GM18861 (cell line): ENCODE data around the gene RYR2.
"Not testable (repeated sequence)": the region's sequence is repeated elsewhere in the genome, so short reads cannot be mapped to it uniquely, and the experiment has no call there.

Source experiments
- ATAC-seq: cut with Tn5 transposase; IDR thresholded peaks from one replicate; pipeline ENCODE4 v1.9.1; 2021; ENCODE audit not compliant: unreplicated experiment

Gene RYR2

DNA sequence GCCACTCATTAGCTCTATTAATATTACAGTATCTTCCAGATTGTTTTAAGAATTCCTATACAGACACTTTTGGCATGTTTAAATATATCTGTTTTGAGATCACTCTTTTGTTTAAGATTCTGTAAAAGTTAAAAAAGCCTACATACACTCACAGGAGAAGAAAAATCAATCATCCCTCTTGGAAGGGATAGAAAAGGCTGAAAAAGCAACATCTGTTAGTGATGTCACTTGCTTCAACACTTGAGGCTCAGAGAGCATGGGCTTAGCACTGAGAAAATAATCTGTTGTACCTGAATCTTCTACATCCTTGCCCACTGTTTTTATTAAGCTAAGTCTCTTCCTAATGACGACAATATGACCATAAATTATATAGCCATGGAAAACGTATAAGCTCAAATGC is 721.8 kb downstream of the RYR2 start:
- no peak for ATAC-seq

DNA sequence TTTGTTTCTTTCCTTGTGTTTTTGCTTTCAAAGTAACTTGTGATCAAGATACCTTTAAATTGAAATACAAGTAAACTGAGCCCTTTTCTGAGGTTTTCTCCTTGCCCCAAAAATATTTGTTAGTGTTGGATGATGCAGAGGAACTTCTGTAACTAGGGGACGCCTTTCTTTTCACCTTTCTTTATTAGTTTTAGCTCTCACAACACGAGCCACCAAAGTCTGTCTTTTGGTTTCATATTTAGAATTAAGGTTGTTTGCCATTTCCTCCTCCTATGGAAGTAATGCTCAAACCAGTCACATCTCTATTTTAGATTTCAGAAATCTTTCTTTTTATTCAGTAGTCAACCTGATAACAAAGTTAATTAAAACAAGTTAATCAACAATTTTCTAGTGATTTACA is 727.9 kb downstream of the RYR2 start:
- ATAC-seq: no peak

- ATAC-seq: no peak
These were observed 730.0 kb downstream of the RYR2 start for GRCh38 chr1:237772009-237772408.

DNA sequence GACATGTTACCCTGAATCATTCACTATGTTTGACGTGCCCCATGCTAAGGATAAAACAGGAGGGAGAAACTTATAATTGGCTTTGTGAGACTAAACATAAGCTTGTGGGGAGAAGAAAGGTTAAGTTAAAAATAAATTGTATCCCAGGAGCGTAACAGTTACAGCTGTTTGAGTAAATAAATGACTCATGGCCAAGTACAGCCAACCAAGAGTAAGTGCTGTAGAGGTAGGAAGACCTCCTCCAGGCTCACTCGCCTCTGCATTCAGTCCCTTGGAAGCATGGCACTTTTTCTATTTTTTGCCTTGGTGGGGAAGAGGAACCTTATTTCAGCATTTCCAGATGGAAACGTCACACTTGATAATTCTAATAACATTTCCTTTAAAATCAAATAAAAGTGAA is 732.3 kb downstream of the RYR2 start:
- no peak for ATAC-seq

DNA sequence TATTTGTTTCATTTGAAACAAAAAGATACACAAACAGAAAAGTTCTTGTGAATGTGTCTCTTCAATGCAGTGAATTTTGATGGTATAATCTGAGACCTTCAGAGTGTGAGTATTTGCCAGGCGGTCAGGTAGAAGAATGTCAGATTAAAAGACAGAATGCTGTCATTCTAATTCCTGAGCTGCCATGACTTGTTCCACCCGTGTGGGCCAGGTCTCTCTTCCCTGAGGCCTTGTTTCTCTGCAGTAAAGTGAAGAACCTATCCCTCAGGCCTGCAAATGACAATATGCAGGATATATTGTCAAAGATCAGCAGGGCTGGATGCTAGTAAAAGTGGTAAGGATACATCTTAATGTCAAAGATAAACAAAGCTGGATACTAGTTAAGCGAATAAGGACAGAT is 737.4 kb downstream of the RYR2 start:
- ATAC-seq: no peak

- ATAC-seq: no peak
These were observed 744.2 kb downstream of the RYR2 start for GRCh38 chr1:237786066-237786719.

GRCh38 chr1:237788069-237788468 is 746.1 kb downstream of the RYR2 start:
- ATAC-seq: no peak

DNA sequence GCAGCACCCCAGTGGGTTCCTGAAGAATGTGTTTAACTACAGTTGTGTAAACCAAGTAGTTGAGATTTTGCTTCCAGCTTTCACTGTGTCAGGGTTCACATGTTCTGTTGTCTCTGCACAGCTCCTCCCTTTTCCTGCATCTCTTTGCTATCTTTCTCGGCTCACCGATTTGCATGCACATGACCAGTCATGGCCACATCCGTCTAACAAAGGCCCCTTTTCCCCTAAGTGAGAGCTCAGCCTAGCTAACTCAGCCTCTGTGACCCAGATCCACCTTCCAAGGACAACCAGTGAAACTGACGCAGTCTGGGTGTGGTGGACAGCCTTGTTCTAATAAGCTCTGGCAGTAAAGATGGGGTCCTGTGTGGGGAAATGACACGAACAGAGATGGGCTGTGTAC is 747.6 kb downstream of the RYR2 start:
- no peak for ATAC-seq

DNA sequence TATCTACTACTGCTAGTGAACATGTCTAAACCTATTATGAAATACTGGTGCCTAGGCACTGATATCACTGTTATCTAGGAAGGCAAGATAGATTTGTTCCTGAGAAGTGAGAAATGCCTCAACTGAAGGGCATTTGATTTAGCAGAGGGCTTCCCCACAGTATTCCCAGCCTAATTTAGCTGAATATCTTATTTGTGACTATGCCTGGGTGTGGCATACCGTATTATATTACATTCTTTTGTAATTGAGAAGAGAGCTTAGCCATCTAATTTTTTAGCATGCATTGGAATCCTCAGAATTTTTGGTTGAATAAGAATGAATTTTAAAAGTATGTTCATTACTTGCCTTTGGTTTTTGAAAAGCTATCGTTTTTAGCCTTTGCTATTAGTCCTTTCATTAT is 749.6 kb downstream of the RYR2 start:
- no peak for ATAC-seq

DNA sequence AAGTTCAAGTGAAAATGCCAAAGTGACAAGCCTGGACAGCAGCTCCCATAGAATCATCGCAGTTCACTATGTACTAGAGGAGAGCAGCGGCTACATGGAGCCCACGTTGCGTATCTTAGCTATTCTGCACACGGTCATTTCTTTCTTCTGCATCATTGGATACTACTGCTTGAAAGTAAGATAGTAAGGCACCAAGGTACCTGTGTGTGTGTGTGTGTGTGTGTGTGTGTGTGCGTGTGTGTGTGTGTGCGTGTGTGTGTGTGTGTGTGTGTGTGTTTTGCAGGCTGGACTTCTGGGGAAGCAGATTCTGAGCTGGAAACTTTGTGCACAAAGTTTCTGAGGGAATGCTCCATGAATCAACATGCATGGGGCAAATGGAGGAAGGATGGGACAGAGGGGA is 750.2 kb downstream of the RYR2 start:
- ATAC-seq: no peak

DNA sequence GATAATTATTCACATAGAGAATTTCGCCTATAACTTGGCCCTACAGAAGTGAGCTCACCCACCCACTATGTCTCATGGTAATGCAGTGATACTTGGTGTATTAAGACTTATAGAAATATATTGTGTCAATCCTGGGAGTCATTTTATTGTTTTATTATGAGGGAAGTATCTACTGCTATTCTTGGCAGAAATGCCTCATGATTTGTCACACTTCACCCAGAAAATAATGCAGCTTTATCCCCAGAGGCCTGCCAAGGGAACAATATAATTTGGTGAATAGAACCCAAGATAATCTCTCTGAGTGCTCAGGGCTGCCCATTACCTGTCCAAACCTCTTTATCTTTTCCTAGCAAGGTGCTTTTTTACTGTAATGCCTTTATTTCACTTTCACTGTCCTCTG is 750.7 kb downstream of the RYR2 start:
- no peak for ATAC-seq

- no peak for ATAC-seq
These were observed 752.1 kb downstream of the RYR2 start for GRCh38 chr1:237794071-237794470.

DNA sequence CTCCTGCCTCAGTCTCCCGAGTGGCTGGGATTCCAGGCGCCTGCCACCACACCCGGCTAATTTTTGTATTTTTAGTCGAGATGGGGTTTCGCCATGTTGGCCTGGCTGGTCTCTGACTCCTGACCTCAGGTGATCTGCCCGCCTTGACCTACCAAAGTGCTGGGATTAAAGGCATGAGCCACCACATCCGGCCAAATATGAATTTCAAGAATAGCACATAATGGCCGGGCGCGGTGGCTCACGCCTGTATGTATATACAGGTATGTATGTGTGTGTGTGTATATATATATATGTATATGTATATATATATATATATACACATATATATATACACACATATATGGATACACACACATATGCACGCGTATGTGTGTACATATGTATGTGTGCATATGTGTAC is 753.6 kb downstream of the RYR2 start:
- ATAC-seq: no peak

DNA sequence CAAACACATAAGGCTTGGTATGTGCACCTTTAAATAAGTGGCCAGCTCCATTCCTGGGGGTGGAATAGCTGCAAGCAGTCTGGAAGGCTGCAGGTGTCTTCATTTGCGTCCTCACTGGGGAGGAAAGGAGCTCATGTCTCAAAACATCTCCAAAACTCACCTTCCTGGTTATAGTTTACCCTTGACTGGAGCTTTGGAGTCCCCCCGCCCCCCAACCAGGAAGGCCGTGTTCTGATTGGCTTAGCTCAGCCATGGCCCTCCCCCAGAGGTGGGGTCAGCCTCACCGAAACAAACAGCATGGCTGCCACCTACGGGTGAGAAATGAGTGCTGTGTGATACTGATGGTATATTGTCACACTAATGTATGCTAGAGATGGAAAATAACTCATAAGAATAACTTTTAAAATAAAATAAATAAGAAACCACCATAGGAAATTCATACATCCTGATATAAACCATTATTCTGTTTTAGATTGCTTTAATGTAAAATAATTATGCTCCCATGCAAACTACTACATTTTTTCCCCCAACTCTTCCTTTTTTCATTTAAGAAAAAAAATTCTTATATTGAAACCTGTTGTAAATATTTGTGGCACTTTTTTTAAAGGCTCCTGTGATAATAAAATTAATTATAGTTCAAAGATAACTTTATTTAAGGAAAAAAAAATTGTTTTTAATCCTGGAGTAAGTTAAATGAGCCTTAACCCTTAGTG is 757.9 kb downstream of the RYR2 start:
- ATAC-seq: peak; percentile 98

DNA sequence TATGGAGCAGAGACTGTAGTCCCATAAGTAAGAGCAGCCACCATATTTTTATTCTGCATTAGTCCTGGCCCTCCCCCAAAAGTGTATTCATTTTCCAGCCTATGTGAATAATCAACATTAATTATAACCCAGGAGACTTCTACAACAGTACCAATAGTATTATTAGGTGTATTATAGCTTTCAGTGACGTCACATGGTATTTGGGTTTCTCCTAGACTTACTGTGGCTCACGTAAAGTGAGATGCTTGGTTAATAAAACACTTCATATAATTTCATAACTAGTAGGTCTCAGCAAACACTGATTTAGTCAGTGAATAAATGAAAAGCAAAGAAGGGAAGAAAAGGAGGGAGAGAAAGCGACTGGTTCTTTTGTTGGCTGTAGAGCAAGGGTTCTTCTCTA is 762.5 kb downstream of the RYR2 start:
- no peak for ATAC-seq

DNA sequence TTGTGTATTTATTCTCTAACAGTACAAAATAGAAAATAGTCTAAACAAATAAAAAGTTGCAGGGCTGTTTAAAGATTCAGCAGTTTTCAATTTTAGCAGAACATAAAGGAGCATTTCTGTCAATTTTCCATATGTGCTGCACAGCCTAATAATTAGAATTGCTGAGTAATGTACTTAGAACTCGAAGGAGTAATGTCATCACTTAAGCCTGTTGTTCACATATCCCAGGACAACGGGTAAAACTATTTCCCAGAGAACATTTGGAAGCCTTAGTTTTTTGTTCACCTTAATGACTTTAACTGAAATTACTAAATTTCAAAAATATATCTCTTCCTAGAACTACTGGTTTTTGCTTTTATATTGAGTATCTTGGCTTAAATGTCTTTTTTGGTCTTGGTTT is 767.1 kb downstream of the RYR2 start:
- ATAC-seq: no peak

DNA sequence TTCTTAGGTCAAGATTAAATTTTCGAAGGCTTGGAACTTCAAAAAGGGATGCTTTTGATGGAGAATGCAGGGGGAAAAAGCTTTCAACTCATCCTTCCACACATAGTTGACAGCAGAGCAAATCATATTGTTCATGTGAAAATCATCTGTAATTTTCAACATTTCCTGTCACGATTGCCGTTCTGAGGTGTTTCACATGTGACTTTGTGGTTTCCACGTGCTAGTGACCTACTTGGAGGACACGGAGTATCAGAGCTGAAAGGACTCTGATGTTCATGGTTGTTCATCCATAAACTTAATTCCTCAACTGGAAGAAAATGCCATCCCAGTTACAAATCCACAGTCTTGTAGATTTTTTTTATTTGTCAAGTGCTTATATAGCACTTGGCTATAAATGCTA is 769.6 kb downstream of the RYR2 start:
- ATAC-seq: no peak

GRCh38 chr1:237812061-237812460 is 770.1 kb downstream of the RYR2 start:
- ATAC-seq: no peak

DNA sequence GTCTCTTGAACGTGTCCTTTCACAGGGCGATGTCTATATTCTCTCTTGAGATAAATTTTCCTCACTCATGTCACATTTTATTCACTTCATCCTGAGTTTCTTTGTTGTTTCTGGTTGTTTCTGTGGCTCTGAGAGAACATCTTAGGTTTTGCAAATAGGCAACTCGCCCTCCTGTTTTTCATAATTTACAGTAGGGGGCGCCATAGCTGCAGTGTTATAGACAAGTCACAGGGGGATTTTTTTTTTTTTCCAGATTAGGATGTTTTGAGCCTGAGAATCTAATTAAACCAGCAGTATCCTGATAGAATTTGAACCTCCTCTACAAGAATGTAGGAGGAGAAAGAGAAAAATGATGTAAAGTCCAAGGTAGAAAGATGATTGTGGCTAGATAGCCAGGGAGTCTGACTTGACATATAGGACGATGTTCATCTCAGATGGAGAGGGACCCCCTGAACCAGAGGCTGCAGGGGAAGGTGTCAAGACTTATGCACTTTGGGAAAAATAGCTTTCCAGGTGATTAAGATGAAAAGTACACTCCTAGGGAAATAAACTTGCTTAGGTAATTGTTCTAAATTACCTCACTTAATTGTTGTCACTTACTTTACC is 772.4 kb downstream of the RYR2 start:
- ATAC-seq: no peak

DNA sequence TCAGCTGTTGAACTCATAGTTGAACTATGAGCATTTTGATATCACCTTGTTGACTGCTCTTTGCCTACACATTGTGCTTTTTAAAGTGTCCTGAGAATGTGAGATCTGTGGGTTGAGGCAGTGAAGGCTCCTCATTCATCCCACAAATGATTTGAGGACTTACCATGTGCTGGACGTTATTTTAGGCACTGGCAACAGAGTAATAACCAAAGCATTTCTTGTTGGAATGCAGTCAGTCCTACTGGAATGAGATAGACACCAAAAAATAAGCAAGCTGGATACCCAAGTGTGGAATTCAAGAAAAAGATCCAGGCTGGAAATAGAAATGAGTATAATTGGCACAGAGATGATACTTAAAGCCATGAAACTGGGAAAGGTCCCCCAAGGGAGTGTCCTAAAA is 775.3 kb downstream of the RYR2 start:
- ATAC-seq: no peak

DNA sequence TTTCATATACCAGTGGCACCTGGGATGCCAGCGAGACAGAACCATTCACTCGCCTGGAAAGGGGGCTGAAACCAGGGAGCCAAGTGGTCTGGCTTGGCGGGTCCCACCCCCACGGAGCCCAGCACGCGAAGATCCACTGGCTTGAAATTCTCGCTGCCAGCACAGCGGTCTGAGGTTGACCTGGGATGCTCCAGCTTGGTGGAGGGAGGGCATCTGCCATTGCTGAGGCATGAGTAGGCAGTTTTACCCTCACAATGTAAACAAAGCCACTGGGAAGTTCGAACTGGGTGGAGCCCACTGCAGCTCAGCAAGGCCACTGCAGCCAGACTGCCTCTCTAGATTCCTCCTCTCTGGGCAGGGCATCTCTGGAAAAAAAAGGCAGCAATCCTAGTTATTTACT is 778.6 kb downstream of the RYR2 start:
- ATAC-seq: not testable (repeated sequence)

DNA sequence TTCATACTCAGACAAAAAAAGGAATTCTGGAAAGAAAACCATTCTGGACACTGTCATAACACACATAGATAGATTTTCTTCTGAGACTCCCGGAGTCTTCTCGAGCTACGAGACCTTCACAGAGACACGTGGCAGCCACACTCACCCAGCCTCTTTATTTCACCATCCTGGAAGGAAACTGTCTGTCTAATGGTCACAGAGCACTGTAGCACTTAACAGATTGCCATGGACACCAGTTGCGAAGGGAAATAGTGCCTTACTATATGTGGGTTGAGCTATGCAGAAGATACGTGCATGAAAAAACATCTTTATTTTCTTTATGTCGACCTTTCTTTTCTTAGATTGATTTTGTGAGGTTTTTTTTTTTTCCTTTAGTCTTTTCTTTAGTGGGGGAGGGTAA is 790.9 kb downstream of the RYR2 start:
- no peak for ATAC-seq

GRCh38 chr1:237834048-237834447 is 792.1 kb downstream of the RYR2 start:
- no peak for ATAC-seq
